ENCODE results near the gene NTSR2.

NTSR2 gene

DNA sequence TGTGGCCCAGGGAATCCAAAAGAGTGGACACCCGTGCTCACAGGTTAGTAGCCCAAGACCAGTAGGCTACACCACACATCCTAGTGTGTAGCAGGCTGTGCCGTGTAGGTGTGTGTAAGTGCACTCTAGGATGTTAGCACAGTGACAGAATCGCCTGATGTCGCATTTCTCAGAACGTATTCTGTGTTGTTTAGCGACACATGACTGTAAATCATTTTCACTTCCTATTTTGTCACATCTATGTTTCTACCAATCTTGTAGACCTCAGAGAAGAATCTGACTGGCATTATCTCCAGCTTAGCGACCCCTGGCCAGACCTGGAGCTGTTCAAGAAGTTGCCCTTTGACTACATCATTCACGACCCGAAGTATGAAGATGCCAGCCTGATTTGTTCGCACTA is 45.1 kb downstream of the NTSR2 start:
- no peak overlapping the region for H3K4me3 ChIP-seq (ENCODE audit: low read length)
- TF ChIP-seq ZNF274 (IDR thresholded peaks at IDR 0.05; ENCODE audit: low read depth, low read length) = no peak

DNA sequence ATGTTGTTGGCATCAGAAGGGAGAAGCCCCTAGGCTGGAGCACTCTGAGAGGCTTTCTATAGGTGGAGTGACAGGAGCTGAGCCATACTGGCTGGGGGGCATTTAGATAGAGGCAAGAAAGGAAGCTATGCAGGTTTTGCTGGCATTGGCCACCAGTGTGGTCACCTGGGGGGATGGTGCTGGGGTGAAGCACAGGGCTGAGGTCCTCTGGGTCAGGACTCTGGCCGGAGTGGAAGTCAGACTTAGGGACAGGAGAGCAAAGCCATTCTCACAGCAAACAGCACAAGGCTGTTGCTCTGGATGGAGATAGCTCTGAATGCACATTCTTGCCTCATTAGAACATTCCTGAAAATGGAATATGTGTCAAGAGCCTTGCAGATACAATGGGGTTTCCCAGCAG is 47.4 kb downstream of the NTSR2 start:
- no peak for TF ChIP-seq ZNF274 (IDR thresholded peaks at IDR 0.05; ENCODE audit: low read depth, low read length)
- no peak overlapping the region for H3K4me3 ChIP-seq (ENCODE audit: low read length)

DNA sequence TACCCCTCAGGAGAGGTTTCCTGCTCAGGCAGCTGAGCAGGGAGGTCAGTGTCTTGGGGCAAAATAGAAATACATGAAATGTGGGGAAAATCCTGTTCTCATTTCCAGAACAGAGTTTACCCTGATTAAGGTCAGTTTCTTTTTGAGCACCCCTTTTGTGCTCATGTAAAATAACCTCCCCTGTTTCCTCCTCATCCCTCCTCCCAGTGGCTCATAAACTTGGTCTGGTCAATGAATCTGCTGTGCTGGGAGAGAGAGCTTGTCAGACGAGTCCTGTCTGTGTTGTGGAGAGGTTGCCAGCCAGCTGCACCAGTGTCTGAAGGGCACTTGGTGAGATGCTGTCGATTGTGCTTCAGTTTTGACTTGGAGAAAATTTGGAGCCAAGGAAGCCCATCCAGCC is 48.6 kb downstream of the NTSR2 start:
- no peak for TF ChIP-seq ZNF274 (IDR thresholded peaks at IDR 0.05; ENCODE audit: low read depth, low read length)

GRCh38 chr2:11618708-11619062 is 51.3 kb downstream of the NTSR2 start:
- no peak overlapping the region for H3K4me3 ChIP-seq (ENCODE audit: low read length)
- no peak for TF ChIP-seq ZNF274 (IDR thresholded peaks at IDR 0.05; ENCODE audit: low read depth, low read length)

More for the DNA sequence above, 48.6 kb downstream of the NTSR2 start:
- no peak overlapping the region for H3K4me3 ChIP-seq (ENCODE audit: low read length)

- no peak for TF ChIP-seq ZNF274 (IDR thresholded peaks at IDR 0.05; ENCODE audit: low read depth, low read length)
- H3K4me3 ChIP-seq (ENCODE audit: low read length) = no peak overlapping the region
These were observed 51.8 kb downstream of the NTSR2 start for GRCh38 chr2:11617984-11618707.

DNA sequence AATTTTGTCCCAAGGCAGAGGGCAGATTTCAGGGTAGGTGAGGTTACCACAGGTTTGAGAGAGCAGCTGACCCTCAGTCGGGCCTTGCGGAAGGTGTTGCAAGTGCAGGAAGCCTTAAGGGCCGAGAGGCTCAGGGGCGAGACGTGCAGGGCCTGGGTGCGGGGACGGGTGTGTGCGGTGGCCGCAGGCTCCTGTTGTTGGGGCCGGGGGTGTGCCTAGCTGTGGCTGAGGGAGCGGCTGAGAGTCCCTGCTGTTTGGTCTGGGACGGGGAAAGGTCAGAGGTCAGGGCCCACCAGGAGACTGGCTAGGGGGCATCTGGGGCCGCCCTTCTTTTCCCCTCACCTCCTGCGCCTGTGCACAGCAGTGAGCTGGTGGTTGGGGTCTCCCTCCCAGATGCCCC is 52.5 kb downstream of the NTSR2 start:
- TF ChIP-seq ZNF274 (IDR thresholded peaks at IDR 0.05; ENCODE audit: low read depth, low read length) = no peak
- H3K4me3 ChIP-seq (ENCODE audit: low read length) = no peak overlapping the region

DNA sequence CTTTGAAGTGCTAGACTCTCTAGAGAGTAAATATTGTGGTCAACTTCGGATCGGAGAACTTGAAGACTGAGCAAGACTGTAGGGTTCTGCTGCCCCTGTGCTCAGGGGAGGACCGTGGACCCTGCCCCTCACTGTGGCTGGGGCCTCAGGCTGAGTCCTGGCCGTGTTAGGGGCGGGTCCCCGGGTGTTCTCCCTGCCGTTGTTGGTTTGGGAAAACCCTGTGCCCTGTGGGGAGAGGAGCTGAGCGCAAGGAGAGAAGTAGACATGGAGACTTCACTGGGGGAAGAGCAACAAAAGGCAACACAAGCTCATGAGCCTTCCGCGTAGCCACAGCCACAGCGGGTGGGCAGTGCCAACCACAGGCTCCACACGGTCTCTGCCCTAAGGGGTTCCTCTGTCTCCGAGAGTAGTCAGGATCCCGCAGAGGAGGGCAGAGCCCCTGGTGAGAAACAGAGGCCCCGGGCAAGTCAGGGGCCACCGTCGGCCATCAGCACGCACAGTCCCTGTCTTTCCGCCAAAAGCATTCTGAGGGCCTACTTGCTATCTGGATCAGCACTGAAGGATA is 53.1 kb downstream of the NTSR2 start:
- H3K4me3 ChIP-seq (ENCODE audit: low read length) = no peak overlapping the region
- TF ChIP-seq ZNF274 (IDR thresholded peaks at IDR 0.05; ENCODE audit: low read depth, low read length) = no peak

DNA sequence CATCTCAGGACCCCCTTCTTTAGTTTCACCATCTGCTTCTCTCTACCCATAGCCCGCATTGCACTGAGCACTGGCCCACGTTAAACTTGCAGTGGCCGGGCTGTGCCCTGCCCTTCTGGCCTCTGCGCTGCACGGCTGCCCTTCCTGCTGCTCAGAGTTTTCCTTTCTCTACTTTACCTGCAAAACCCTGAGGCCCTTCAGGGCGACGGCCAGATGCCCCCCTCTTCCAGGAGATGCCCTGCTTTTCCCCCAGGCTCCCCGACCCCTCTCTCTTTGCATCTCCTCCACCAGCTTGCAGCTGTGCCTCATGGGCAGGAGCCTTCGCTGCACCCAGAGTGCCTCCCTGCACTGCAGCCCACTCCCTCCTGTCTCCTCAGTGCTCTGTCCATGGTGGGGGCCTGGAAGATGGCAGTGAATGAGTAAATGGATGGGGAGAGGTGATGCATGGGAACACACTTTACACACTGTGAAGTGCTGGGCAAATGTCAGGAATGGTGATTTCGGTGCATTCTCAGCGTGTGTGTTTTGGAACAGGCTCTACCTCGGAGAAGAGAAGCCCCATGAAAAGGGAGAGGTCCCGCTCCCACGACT is 53.8 kb downstream of the NTSR2 start:
- no peak for TF ChIP-seq ZNF274 (IDR thresholded peaks at IDR 0.05; ENCODE audit: low read depth, low read length)
- H3K4me3 ChIP-seq (ENCODE audit: low read length) = no peak overlapping the region

GRCh38 chr2:11615209-11615608 is 54.8 kb downstream of the NTSR2 start:
- TF ChIP-seq ZNF274 (IDR thresholded peaks at IDR 0.05; ENCODE audit: low read depth, low read length) = no peak
- no peak overlapping the region for H3K4me3 ChIP-seq (ENCODE audit: low read length)

GRCh38 chr2:11613297-11613696 is 56.7 kb downstream of the NTSR2 start:
- TF ChIP-seq ZNF274 (IDR thresholded peaks at IDR 0.05; ENCODE audit: low read depth, low read length) = no peak
- H3K4me3 ChIP-seq (ENCODE audit: low read length) = no peak overlapping the region

DNA sequence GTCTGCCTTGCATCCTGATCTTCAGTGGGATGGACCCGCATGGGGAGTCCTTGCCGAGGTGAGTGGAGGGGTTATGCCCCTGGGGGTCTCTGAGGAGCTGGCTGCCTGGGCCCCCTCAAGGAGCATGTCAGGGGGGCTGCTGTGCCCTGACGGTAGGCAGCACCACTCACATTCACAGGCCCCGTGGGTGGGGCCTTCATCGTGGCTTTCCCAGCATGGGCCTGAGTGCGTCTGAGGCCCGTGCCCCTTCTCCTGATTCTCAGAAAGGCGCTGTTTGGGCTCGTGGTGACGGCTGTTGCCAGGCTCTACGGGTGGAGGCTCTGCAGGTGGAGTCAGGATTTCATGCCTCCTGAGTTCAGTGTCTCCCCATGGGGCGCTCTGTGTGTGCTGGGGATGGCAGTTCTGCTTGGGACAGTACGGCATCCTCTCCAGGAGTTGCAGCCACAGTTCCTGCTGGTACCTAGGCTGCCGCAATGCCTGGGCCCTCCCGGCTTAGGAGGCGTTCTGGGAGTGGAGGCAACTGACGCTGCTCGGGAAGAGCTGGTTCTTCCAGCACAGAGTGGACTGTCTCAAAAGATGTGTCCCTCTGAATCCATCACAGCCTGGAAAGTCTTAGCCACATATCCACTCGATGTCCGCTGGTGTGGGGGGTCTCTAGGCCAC is 57.3 kb downstream of the NTSR2 start:
- H3K4me3 ChIP-seq (ENCODE audit: low read length) = no peak overlapping the region
- TF ChIP-seq ZNF274 (IDR thresholded peaks at IDR 0.05; ENCODE audit: low read depth, low read length) = no peak

DNA sequence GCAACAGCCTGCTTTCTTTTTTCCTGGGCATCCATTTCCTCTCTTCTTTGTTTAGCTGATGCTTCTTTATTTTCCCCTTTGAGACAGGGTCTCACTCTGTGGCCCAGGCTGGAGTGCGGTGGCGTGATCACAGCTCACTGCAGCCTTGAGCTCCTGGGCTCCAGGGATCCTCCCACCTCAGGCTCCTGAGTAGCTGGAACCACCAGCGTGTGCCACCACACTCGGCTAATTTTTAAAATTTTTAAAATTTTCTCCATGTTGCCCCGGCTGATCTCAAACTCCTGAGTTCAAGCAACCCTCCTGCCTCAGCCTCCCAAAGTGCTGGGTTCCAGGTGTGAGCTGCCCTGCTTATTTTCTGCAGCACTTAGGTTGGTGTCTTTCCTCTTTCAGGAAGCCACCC is 58.7 kb downstream of the NTSR2 start:
- H3K4me3 ChIP-seq (ENCODE audit: low read length) = no peak overlapping the region
- TF ChIP-seq ZNF274 (IDR thresholded peaks at IDR 0.05; ENCODE audit: low read depth, low read length) = no peak

DNA sequence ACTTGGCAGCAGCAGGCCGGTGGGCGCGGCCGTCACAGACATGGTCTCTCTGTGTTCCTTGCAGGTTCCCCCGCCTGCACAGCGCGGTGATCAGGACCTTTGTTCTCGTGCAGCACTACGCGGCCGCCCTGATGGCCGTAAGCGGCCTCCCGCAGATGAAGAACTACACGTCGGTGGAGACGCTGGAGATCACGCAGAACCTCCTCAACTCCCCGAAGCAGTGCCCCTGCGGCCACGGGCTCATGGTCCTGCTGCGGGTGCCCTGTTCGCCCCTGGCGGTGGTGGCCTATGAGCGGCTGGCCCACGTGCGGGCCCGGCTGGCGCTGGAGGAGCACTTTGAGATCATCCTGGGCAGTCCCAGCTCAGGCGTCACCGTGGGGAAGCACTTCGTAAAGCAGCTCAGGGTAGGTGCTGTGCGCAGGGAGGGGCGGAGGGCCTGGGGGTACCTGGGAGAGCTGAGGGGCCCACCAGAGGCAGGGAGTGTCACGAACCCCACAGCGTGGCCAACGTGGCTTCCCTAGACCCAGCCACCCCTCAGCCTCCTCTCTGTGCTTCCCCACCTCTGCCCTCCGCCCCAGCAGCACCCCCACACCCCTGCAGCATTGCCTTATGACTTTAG is 59.3 kb downstream of the NTSR2 start:
- TF ChIP-seq ZNF274 (IDR thresholded peaks at IDR 0.05; ENCODE audit: low read depth, low read length) = no peak

More for the DNA sequence above, 59.3 kb downstream of the NTSR2 start:
- H3K4me3 ChIP-seq (ENCODE audit: low read length) = no peak overlapping the region

All from GM08714 (cell line).